ENCODE data around the gene PLA2G4E. TPM values are rescaled to one million over a fixed set of nuclear protein-coding genes. Genes with fewer than 3 reads are reported as not detected.

Gene PLA2G4E
- polyA plus RNA-seq, 2 of the 4 experiments (the other 2 are of a cell fraction) = 0.01 TPM; not detected in 1

DNA sequence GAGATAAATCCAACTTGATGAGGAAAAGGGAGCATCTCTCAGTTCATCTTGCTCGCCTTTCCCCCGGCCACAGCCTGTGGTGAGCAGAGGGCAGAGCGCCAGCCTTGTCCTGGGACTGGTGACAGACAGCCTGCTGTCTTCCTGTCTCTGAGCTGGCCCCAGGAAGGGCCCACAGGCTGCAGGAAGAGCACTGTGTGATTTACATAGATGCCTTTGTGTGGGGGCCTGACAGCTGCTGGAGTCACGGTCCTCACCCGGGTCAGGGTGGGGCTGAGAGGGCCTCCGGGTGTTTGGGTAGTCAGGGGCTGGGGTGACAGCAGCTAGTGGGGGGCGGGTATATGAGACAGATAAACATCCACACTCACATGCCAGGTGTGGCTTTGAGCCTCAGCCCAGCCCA is 44.2 kb upstream of the PLA2G4E start (continued):
- TF ChIP-seq POLR2A (IDR thresholded peaks at IDR 0.05; ENCODE audit: low read length) (no peak), NR3C1 (IDR thresholded peaks at IDR 0.05) (no peak)

GRCh38 chr15:42064271-42064670 is 43.4 kb upstream of the PLA2G4E start:
- ChIA-PET CTCF (interaction anchor here (1.7 to 7.8 kb wide), 3 partner anchors 20 to 74 kb away, joined by 3 to 82 read pairs (median 15); no protein-coding TSS in a partner anchor), POLR2A (no interaction called here)
- Histone ChIP-seq H3K9me3 (no peaks in the 10 kb centered on the region; the same call in 2 of the 3 replicates), H3K27ac (no peak overlapping the region), H3K4me2 (no peak overlapping the region), H3K4me3 (no peak overlapping the region), H3K4me1 (no peaks in the 10 kb centered on the region; the same call in 2 of the 3 replicates)
- FAIRE-seq = no peak
- ATAC-seq = no peak
- TF ChIP-seq HOXB13 (CRISPR knock-in tag; IDR thresholded peaks at IDR 0.05; ENCODE audit: low read depth) = no peak
- no peak for TF ChIP-seq SREBF2 (IDR thresholded peaks at IDR 0.05)
- no peak for TF ChIP-seq MAZ (IDR thresholded peaks at IDR 0.05; ENCODE audit: borderline replicate concordance, low read depth, low read length)
- TF ChIP-seq POLR2AphosphoS2 (conservative IDR thresholded peaks at IDR 0.05; ENCODE audit: low read length) = no peak
- TF ChIP-seq KDM1A (IDR thresholded peaks at IDR 0.05; ENCODE audit: low read depth) = no peak
- TF ChIP-seq, protein P1, sequence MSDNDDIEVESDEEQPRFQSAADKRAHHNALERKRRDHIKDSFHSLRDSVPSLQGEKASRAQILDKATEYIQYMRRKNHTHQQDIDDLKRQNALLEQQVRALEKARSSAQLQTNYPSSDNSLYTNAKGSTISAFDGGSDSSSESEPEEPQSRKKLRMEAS (IDR thresholded peaks at IDR 0.05) = no peak
- TF ChIP-seq MAFK (IDR thresholded peaks at IDR 0.05; ENCODE audit: partially characterized antibody) = no peak
- TF ChIP-seq KDM5A (IDR thresholded peaks at IDR 0.05) = no peak
- TF ChIP-seq ZSCAN20 (CRISPR knock-in tag; IDR thresholded peaks at IDR 0.05) = no peak
- no peak for DNase-seq (ENCODE audit: low read depth in 1 of 2, low spot score in 1 of 2)
- WGBS (ENCODE audit: missing lambda C conversion rate) = 68% methylated on average over 4 of the region's 4 CpGs

DNA sequence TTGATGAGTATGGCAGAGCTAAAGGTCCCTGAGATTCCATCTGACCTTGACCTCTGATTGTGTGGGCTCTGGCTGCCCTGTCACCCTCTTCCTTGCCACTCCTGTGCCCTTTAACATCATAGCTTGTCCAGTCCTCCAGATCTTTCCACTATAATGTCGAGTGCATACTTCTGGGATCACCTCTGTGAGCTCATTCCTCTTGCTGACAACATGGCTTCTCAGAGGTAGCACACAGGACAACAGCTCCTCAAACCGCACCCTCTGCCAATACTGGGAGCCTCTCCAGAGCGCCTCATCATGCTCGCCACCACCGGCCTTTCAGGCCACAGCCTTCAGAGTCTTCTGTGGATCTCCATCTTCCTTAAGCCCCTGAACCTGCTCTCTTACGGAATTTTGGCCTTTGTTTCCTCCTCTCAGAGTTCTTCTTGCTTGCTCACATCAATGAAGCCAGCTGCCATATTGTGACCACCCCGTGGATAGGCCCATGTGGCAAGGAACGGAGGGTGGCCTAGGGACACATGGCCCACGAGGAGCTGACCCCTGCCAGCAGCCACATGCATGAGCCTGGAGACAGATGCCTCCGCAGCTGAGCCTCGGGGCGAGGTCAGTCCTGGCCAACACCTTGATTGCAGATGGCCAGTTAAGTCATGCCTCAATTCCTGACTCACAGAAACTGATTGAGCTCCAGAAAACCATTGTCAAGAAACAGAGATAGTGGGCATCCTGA is 42.4 kb upstream of the PLA2G4E start:
- no peak overlapping the region for H3K4me2 ChIP-seq
- no peak for TF ChIP-seq HEYL (CRISPR knock-in tag; IDR thresholded peaks at IDR 0.05)
- TF ChIP-seq, protein P2, sequence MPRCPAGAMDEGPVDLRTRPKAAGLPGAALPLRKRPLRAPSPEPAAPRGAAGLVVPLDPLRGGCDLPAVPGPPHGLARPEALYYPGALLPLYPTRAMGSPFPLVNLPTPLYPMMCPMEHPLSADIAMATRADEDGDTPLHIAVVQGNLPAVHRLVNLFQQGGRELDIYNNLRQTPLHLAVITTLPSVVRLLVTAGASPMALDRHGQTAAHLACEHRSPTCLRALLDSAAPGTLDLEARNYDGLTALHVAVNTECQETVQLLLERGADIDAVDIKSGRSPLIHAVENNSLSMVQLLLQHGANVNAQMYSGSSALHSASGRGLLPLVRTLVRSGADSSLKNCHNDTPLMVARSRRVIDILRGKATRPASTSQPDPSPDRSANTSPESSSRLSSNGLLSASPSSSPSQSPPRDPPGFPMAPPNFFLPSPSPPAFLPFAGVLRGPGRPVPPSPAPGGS (IDR thresholded peaks at IDR 0.05) = no peak
- no peak for TF ChIP-seq NR3C1 (IDR thresholded peaks at IDR 0.05)
- TF ChIP-seq, protein P3, sequence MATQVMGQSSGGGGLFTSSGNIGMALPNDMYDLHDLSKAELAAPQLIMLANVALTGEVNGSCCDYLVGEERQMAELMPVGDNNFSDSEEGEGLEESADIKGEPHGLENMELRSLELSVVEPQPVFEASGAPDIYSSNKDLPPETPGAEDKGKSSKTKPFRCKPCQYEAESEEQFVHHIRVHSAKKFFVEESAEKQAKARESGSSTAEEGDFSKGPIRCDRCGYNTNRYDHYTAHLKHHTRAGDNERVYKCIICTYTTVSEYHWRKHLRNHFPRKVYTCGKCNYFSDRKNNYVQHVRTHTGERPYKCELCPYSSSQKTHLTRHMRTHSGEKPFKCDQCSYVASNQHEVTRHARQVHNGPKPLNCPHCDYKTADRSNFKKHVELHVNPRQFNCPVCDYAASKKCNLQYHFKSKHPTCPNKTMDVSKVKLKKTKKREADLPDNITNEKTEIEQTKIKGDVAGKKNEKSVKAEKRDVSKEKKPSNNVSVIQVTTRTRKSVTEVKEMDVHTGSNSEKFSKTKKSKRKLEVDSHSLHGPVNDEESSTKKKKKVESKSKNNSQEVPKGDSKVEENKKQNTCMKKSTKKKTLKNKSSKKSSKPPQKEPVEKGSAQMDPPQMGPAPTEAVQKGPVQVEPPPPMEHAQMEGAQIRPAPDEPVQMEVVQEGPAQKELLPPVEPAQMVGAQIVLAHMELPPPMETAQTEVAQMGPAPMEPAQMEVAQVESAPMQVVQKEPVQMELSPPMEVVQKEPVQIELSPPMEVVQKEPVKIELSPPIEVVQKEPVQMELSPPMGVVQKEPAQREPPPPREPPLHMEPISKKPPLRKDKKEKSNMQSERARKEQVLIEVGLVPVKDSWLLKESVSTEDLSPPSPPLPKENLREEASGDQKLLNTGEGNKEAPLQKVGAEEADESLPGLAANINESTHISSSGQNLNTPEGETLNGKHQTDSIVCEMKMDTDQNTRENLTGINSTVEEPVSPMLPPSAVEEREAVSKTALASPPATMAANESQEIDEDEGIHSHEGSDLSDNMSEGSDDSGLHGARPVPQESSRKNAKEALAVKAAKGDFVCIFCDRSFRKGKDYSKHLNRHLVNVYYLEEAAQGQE (IDR thresholded peaks at IDR 0.05) = no peak
- TF ChIP-seq EHMT2 (IDR thresholded peaks at IDR 0.05; ENCODE audit: low read depth) = no peak
- TF ChIP-seq, protein P4, sequence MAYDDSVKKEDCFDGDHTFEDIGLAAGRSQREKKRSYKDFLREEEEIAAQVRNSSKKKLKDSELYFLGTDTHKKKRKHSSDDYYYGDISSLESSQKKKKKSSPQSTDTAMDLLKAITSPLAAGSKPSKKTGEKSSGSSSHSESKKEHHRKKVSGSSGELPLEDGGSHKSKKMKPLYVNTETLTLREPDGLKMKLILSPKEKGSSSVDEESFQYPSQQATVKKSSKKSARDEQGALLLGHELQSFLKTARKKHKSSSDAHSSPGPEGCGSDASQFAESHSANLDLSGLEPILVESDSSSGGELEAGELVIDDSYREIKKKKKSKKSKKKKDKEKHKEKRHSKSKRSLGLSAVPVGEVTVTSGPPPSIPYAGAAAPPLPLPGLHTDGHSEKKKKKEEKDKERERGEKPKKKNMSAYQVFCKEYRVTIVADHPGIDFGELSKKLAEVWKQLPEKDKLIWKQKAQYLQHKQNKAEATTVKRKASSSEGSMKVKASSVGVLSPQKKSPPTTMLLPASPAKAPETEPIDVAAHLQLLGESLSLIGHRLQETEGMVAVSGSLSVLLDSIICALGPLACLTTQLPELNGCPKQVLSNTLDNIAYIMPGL (CRISPR knock-in tag; IDR thresholded peaks at IDR 0.05; ENCODE audit: borderline replicate concordance) = no peak
- no peak for TF ChIP-seq EP300 (IDR thresholded peaks at IDR 0.05)
- no peak for TF ChIP-seq ATOH8 (CRISPR knock-in tag; IDR thresholded peaks at IDR 0.05; ENCODE audit: low read depth)
- no peak for TF ChIP-seq MAZ (IDR thresholded peaks at IDR 0.05; ENCODE audit: borderline replicate concordance, low read depth, low read length)
- no peak for TF ChIP-seq JUNB (IDR thresholded peaks at IDR 0.05)
- TF ChIP-seq KDM5A (IDR thresholded peaks at IDR 0.05) = no peak
- no peak for TF ChIP-seq MAFK (IDR thresholded peaks at IDR 0.05; ENCODE audit: partially characterized antibody)
- FAIRE-seq (no peak), ATAC-seq (no peak), DNase-seq (ENCODE audit: low read depth in 1 of 2, low spot score in 1 of 2) (no peak)
- CTCF ChIA-PET = interaction anchor here (0.7 to 7.8 kb wide), 6 partner anchors 21 to 75 kb away, joined by 3 to 82 read pairs (median 3); no protein-coding TSS in a partner anchor
- H3K4me1 ChIP-seq = no peaks in the 10 kb centered on the region; the same call in 2 of the 3 replicates
- POLR2A ChIA-PET = no interaction called here
- no peak overlapping the region for H3K27ac ChIP-seq
- H3K4me3 ChIP-seq = no peak overlapping the region
- 68% methylated on average over 8 of the region's 12 CpGs for WGBS (ENCODE audit: missing lambda C conversion rate)
- H3K9me3 ChIP-seq = no peaks in the 10 kb centered on the region; the same call in 2 of the 3 replicates
